Kidney capillary endothelial cell (primary cell): ENCODE results near the gene TAF11.
"Not testable (repeated sequence)": the region's sequence is repeated elsewhere in the genome, so short reads cannot be mapped to it uniquely, and the experiment has no call there.

ENCODE experiments used
- DNase-seq: peaks from one replicate; pipeline ENCODE4 v3.0.0-alpha.2; 2018; ENCODE audit warnings: low spot score

TAF11 gene

DNA sequence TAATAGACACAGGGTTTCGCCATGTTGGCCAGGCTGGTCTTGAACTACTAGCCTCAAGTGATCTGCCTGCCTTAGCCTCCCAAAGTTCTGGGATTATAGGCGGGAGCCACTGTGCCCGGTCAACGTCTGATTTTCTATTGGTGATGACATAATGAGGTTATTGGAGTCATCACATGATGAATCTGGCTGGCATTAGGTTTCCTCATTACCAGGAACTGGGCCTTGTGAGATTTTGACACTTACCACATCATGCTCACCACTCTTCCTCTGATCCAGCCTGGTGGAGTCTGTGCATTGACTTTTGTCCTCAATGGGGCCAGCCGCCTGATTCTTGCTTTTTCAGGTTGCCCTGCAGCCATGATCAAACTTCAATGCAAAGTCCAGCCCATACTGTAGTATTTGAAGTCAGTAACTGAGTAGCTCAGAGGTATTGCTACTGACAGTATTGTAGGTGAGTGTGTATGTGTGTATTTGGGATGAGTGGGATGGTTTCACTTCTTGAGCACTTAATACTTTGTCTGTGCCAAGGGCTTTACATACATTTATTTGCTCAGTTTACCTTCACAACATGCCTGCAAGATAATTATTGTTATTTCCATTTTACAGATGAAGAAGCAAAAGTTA, 17.3 kb upstream of the TAF11 start:
- no peak for DNase-seq

GRCh38 chr6:34901930-34902329, 14.1 kb upstream of the TAF11 start:
- DNase-seq, result no peak

GRCh38 chr6:34900321-34901031, 12.6 kb upstream of the TAF11 start:
- no peak for DNase-seq

DNA sequence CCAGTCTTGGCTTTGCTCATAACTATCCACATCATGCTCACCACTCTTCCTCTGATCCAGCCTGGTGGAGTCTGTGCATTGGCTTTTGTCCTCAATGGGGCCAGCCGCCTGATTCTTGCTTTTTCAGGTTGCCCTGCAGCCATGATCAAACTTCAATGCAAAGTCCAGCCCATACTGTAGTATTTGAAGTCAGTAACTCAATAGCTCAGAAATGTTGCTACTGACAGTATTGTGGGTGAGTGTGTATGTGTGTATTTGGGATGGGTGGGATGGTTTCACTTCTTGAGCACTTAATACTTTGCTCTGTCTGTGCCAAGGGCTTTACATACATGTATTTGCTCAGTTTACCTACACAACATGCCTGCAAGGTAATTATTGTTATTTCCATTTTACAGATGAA, 11.9 kb upstream of the TAF11 start:
- DNase-seq, result not testable (repeated sequence)

- DNase-seq, result no peak
These were observed 9.9 kb upstream of the TAF11 start for GRCh38 chr6:34897716-34898115.

- no peak for DNase-seq
These were observed 9.3 kb upstream of the TAF11 start for GRCh38 chr6:34897130-34897529.

- DNase-seq, result no peak
These were observed 6.9 kb upstream of the TAF11 start for GRCh38 chr6:34894693-34895092.

- no peak for DNase-seq
These were observed 3.5 kb upstream of the TAF11 start for GRCh38 chr6:34891296-34891695.

- no peak for DNase-seq
These were observed 2.7 kb upstream of the TAF11 start for GRCh38 chr6:34890533-34890925.

DNA sequence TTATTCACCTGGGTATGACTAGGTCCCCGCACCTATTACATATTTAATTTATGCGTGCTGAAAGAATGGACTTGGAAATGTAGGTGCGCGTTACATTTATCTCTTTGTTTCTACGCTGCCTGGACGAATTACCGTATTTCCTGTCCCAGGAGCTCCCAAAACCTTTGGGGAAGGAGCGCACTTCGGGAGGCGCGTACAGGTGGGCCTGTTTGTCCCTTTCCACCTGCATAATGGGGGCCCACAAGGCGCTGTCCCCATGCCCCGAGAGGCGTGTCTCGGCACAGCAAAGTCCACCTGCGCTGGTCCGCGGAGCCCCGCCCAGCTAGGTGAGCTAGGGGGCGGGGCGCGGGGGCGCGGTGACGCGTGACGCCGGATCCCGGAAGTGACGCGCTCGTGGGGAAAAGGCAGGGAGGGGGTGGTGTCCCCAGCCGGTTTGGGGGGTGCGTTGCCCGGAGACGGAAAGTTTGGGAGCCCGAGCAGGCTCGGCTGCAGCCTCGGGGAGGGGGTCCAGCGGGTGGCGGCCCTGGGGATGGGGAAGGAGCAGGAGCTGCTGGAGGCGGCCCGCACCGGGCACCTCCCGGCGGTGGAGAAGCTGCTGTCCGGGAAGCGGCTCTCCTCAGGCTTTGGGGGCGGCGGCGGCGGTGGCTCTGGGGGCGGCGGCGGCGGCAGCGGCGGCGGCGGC, 1.2 kb upstream of the TAF11 start, which contains the start of gene ANKS1A:
ANKS1A (plus strand) TSS at position 382 of the 682 bp plus-strand sequence; CDS start at position 530, 148 bp downstream.
- peak; percentile 4 for DNase-seq

DNA sequence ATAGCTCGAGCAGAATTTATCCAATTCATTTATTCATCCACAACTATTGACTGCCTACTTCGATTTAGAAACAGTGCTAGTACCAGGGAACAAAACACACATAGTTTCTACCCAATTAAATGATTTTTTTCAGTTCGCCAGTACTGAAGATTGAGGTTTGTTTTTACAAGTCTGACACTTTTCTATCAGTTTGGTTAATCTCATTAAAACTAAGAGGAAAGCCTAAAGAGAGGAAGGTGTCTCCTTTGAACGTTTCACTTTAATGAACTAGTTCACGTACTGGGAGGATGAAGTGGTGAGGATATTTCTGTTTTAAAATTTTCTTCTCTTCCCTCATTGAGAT, 643 bp upstream of the TAF11 start:
- DNase-seq, result peak; percentile 11

- not testable (repeated sequence) for DNase-seq
These were observed 2.0 kb downstream of the TAF11 start for GRCh38 chr6:34885837-34886236.

- no peak for DNase-seq
These were observed 2.8 kb downstream of the TAF11 start for GRCh38 chr6:34884996-34885395.

- not testable (repeated sequence) for DNase-seq
These were observed 3.8 kb downstream of the TAF11 start for GRCh38 chr6:34884073-34884472.

- DNase-seq, result no peak
These were observed 9.9 kb downstream of the TAF11 start for GRCh38 chr6:34877869-34878485.

- no peak for DNase-seq
These were observed 10.6 kb downstream of the TAF11 start for GRCh38 chr6:34877259-34877658.

DNA sequence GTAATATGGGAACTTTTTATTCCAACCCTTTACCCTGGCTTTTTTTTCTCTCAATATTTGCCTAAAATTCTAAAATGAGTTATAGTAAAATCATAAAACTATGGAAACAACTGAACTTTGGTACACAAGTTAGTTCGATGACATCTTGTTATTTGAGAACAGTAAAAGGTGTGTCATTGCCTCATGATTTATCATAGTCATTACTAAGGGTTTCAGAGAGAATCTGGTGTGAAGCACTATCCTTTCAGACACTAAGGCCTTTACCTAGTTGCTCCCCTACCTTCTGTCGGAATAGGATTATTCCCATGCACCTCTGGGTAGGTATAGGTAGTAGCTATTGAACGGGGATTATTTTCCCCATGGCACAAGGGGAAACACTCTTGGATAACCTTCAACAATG, 11.4 kb downstream of the TAF11 start:
- no peak for DNase-seq

DNA sequence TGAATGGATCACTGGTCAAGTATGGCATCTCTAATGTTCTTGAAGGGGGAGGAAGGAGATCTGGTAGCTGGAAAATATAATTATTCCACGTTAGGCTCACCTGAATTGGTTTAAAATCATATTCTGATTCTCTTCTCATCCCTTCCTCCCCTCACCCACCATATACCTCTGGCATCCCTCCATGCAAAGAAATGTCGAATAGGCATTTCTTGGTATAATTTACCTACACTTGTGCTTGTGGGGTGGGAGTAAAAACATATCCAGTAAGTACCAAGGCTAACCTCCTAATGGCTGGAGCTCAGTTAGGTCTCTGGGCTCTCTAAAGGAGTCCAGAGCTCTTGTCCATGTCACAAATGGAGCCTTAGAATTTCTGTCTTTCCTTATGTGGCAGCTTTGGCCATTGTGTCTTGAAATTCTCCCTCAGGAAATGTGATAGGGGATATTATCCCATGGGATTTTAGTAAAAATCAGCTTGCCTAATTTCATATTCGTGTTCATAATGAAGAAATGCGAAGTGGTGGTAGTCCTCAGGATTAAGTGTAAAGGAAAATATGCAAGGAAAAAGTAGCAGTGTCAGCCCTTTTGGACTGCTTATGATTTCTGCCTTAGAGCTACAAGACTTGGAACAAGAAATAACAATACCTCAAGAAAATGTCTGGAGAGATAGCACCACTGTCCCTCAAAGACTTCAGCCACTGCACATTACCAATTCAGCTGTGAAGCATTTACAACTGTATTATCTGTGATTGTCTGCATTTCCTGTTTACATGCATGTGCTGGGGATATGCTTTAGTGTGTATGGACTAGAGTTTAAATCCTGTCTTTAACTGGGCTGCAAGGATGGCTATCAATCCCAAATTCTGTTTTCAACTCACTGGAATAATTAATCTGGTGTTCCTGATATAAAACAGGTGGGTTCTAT, 12.3 kb downstream of the TAF11 start:
- DNase-seq, result no peak

DNA sequence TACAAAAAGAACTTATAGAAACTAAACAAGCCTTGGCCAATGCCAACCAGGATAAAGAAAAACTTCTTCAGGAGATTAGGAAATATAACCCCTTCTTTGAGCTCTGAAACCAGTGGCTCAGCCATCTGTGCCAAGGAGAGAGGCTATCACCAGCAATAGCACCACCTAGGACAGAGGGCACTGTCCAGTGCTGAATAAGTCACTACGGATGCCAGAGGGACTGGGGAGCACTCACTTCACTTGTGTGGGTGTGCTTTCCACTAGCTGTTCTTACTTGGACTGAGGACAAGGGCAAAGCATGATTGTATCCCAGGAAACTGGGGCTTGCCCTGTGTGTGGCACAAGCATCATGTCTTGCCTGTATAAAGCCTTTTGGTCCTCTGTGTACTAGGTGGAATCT, 15.5 kb downstream of the TAF11 start:
- DNase-seq, result no peak

GRCh38 chr6:34871853-34872252, 16.0 kb downstream of the TAF11 start:
- DNase-seq, result no peak

DNA sequence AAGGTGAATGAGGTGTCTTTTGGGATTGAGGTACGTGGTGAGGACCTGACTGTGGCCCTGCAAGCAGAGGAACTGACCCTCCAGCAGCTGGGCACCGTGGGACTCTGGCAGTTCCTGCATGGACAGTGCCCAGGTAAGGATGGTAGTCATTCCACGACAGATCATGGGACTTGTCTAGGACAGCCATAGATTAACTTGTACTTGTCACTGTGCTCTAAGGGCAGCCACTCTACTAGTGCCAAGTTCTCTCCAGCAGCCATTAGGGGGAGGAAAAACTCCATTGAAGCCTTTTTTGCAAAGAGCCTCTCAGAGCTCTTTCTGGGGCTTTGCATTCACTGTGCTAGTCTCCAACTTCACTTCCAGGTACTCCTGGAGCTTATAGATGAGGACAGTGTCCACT, 20.4 kb downstream of the TAF11 start:
- no peak for DNase-seq

- DNase-seq, result no peak
These were observed 21.3 kb downstream of the TAF11 start for GRCh38 chr6:34866509-34866908.
